ENCODE data around the gene SNX32. TPM values are rescaled to one million over a fixed set of nuclear protein-coding genes. Genes with fewer than 3 reads are reported as not detected.

The SNX32 gene
- total and polyA plus RNA-seq, 9 of the 15 experiments (the other 6 are each of a cell fraction or from before 2014, with no cell fraction given): 0.03 TPM; not detected in 7

GRCh38 chr11:65890324-65891218 is 56.8 kb downstream of the SNX32 start, which contains the start of gene CCDC85B (continued):
- peak; percentile 84 for TF ChIP-seq U2AF1 (optimal IDR thresholded peaks at IDR 0.05; ENCODE audit: low read depth, low read length)
- 0 out of 2 replicates have a peak, but pooled peaks have one; percentile 11 for TF ChIP-seq ZNF121 (CRISPR knock-in tag; conservative IDR thresholded peaks at IDR 0.05)
- TF ChIP-seq THAP12 (CRISPR knock-in tag; IDR thresholded peaks at IDR 0.05): peak; percentile 77
- TF ChIP-seq ZNF124 (CRISPR knock-in tag; IDR thresholded peaks at IDR 0.05): no peak
- peak in 1 of 2 experiments; percentile 44; a peak in 2 of 4 replicates for TF ChIP-seq SRF (CRISPR knock-in tag; IDR thresholded peaks at IDR 0.05)
- no peak for TF ChIP-seq TFAM (CRISPR knock-in tag; conservative IDR thresholded peaks at IDR 0.05)
- peak; percentile 5; the same call in 1 of the 2 replicates for TF ChIP-seq KDM2B (CRISPR knock-in tag; IDR thresholded peaks at IDR 0.05)
- no peak for TF ChIP-seq SNAPC5 (CRISPR knock-in tag; IDR thresholded peaks at IDR 0.05)
- TF ChIP-seq ZC3H11A (IDR thresholded peaks at IDR 0.05; ENCODE audit: low read depth, low read length): no peak
- TF ChIP-seq ZNF57 (CRISPR knock-in tag; IDR thresholded peaks at IDR 0.05): 0 out of 2 replicates have a peak, but pooled peaks have one; percentile 2
- peak; percentile 84; the same call in 1 of the 2 replicates for TF ChIP-seq ZNF76 (CRISPR knock-in tag; IDR thresholded peaks at IDR 0.05; ENCODE audit: borderline replicate concordance)
- peak; percentile 89 for TF ChIP-seq HNRNPL (IDR thresholded peaks at IDR 0.05; ENCODE audit: low read depth, low read length)
- peak; percentile 92; a peak in 3 of 4 replicates for TF ChIP-seq NONO (IDR thresholded peaks at IDR 0.05; ENCODE audit: low read depth in 2 of 2, low read length in 1 of 2)
- no peak for TF ChIP-seq MAFF (IDR thresholded peaks at IDR 0.05; ENCODE audit: low read length)
- no peak for TF ChIP-seq RBM34 (IDR thresholded peaks at IDR 0.05; ENCODE audit: borderline replicate concordance, insufficient read depth, low read length)
- peak; percentile 64; the same call in 1 of the 2 replicates for TF ChIP-seq HBP1 (CRISPR knock-in tag; IDR thresholded peaks at IDR 0.05)
- TF ChIP-seq CAMTA2 (CRISPR knock-in tag; conservative IDR thresholded peaks at IDR 0.05): peak; percentile 83; the same call in 1 of the 2 replicates
- no peak for TF ChIP-seq THRA (IDR thresholded peaks at IDR 0.05)
- TF ChIP-seq PTRF (tag; IDR thresholded peaks at IDR 0.05): no peak
